Trophoblast cell (in vitro differentiated cells and primary cell): ENCODE measurements around the gene ADCY2.

ENCODE experiments used
- DNase-seq, 2 donors: peaks; one replicate each; pipeline ENCODE4 v3.0.0-alpha.2; 2016
- H2AFZ ChIP-seq: 2 replicates; pipeline ENCODE4 v1.6.1; 2013; ENCODE audit warnings: low read length, moderate library complexity, mild to moderate bottlenecking; ENCODE audit not compliant: insufficient read depth, poor library complexity
- H2AK5ac ChIP-seq: 2 replicates; pipeline ENCODE4 v1.6.1; 2013; ENCODE audit warnings: mild to moderate bottlenecking, low read length
- H2BK120ac ChIP-seq: 2 replicates; pipeline ENCODE4 v1.6.1; 2013; ENCODE audit warnings: low read length, mild to moderate bottlenecking, moderate library complexity; ENCODE audit not compliant: insufficient read depth, poor library complexity
- H2BK12ac ChIP-seq: 2 replicates; pipeline ENCODE4 v1.6.1; 2013; ENCODE audit warnings: mild to moderate bottlenecking, low read length, moderate library complexity
- H2BK5ac ChIP-seq: 2 replicates; pipeline ENCODE4 v1.6.1; 2013; ENCODE audit warnings: low read length, low read depth, moderate library complexity, mild to moderate bottlenecking; ENCODE audit not compliant: poor library complexity
- H3K14ac ChIP-seq: 2 replicates; pipeline ENCODE4 v1.6.1; 2013; ENCODE audit warnings: mild to moderate bottlenecking, low read length
- H3K18ac ChIP-seq: 2 replicates; pipeline ENCODE4 v1.6.1; 2013; ENCODE audit warnings: mild to moderate bottlenecking, low read length
- H3K23ac ChIP-seq: 2 replicates; pipeline ENCODE4 v1.6.1; 2013; ENCODE audit warnings: low read length
- H3K27ac ChIP-seq: 2 replicates; pipeline ENCODE4 v1.5.1; 2013; ENCODE audit warnings: low read depth, mild to moderate bottlenecking, inconsistent platforms, low read length, moderate library complexity
- H3K27me3 ChIP-seq: 2 replicates; pipeline ENCODE4 v1.6.1; 2013; ENCODE audit warnings: inconsistent platforms, mild to moderate bottlenecking, low read length, moderate library complexity; ENCODE audit not compliant: insufficient read depth
- H3K36me3 ChIP-seq, 2 experiments: 1 replicate in 1 of 2; 2 replicates in 1 of 2; pipeline ENCODE4 v1.6.1; 2013; ENCODE audit warnings: low read length in 2 of 2, mild to moderate bottlenecking in 2 of 2, moderate library complexity in 1 of 2; ENCODE audit not compliant: insufficient read depth in 2 of 2, control insufficient read depth in 1 of 2
- H3K4ac ChIP-seq: 2 replicates; pipeline ENCODE4 v1.6.1; 2013; ENCODE audit warnings: low read depth, mild to moderate bottlenecking, low read length, moderate library complexity
- H3K4me1 ChIP-seq, 2 experiments: 1 replicate in 1 of 2; 2 replicates in 1 of 2; pipeline ENCODE4 v1.6.1; 2013; ENCODE audit warnings: low read length in 2 of 2, mild to moderate bottlenecking in 2 of 2, moderate library complexity in 1 of 2; ENCODE audit not compliant: insufficient read depth in 2 of 2, control insufficient read depth in 1 of 2
- H3K4me2 ChIP-seq: 2 replicates; pipeline ENCODE4 v1.6.1; 2013; ENCODE audit warnings: inconsistent platforms, mild to moderate bottlenecking, low read length, moderate library complexity
- H3K4me3 ChIP-seq: 2 replicates; pipeline ENCODE4 v1.5.1; 2013; ENCODE audit warnings: mild to moderate bottlenecking, low read depth, low read length, inconsistent platforms
- H3K79me1 ChIP-seq: one replicate; pipeline ENCODE4 v1.6.1; 2013; ENCODE audit warnings: low read length
- H3K79me2 ChIP-seq: 2 replicates; pipeline ENCODE4 v1.6.1; 2013; ENCODE audit warnings: low read length, mild to moderate bottlenecking; ENCODE audit not compliant: control insufficient read depth, insufficient read depth, poor library complexity
- H3K9ac ChIP-seq: 2 replicates; pipeline ENCODE4 v1.6.1; 2013; ENCODE audit warnings: mild to moderate bottlenecking, low read length
- H3K9me3 ChIP-seq: 2 replicates; pipeline ENCODE4 v1.6.1; 2013; ENCODE audit warnings: low read depth, mild to moderate bottlenecking, control low read depth, inconsistent platforms, low read length; ENCODE audit not compliant: insufficient read depth
- H4K12ac ChIP-seq: 2 replicates; pipeline ENCODE4 v1.6.1; 2013; ENCODE audit warnings: low read depth, mild to moderate bottlenecking, low read length, moderate library complexity
- H4K8ac ChIP-seq: 2 replicates; pipeline ENCODE4 v1.6.1; 2013; ENCODE audit warnings: low read depth, mild to moderate bottlenecking, low read length, moderate library complexity
- H4K91ac ChIP-seq: one replicate; pipeline ENCODE4 v1.6.1; 2013; ENCODE audit warnings: low read depth, mild to moderate bottlenecking, low read length, moderate library complexity
- WGBS: extraction: QIAGEN DNeasy Blood & Tissue Kit; methylation state at CpG from one replicate; pipeline ENCODE4 v1.1.7; 2013; ENCODE audit warnings: missing lambda C conversion rate; ENCODE audit not compliant: insufficient read length, insufficient coverage; ENCODE audit errors: extremely low coverage; 5-methylcytosine and 5-hydroxymethylcytosine counted together

ADCY2 gene

DNA sequence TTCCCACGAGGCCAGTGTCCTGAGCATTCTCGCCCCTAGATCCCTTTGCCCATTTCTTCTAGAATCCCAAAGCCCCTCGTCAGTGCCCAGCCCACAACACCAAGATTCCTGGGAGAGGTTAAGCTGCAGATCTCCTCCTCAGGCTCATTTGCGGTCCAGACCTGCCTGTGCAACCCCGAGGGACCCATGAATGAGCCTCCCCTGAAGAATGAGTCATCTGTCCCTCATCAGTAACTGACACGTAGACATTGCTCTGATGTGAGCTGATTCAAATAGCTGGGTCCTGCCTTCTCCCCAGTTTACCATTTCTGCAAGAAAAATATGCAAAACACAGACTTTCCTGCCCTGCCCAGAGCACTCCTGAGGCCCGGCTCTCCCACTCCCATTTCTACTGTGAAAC lies 92.8 kb downstream of the ADCY2 start:
- H2AK5ac ChIP-seq = no peak overlapping the region
- H3K79me2 ChIP-seq = no peaks in the 10 kb centered on the region
- H2BK12ac ChIP-seq = no peak overlapping the region
- WGBS = no CpG with 5 or more reads among the region's 7 CpGs
- no peak overlapping the region for H4K91ac ChIP-seq
- no peak overlapping the region for H2BK5ac ChIP-seq
- no peaks in the 10 kb centered on the region for H3K4me1 ChIP-seq
- H3K4me3 ChIP-seq = no peak overlapping the region
- no peak overlapping the region for H3K4me2 ChIP-seq
- no peak overlapping the region for H3K23ac ChIP-seq
- no peak overlapping the region for H4K12ac ChIP-seq
- H3K18ac ChIP-seq = no peak overlapping the region
- no peaks in the 10 kb centered on the region for H3K27me3 ChIP-seq
- H3K36me3 ChIP-seq = no peaks in the 10 kb centered on the region
- H3K79me1 ChIP-seq = no peaks in the 10 kb centered on the region
- no peak overlapping the region for H3K27ac ChIP-seq
- no peak for DNase-seq
- H2AFZ ChIP-seq = no peak overlapping the region
- H2BK120ac ChIP-seq = no peak overlapping the region
- no peak overlapping the region for H4K8ac ChIP-seq
- H3K14ac ChIP-seq = no peak overlapping the region
- no peak overlapping the region for H3K4ac ChIP-seq
- H3K9me3 ChIP-seq = peaks cover 2% of the 10 kb centered on the region
- no peak overlapping the region for H3K9ac ChIP-seq

DNA sequence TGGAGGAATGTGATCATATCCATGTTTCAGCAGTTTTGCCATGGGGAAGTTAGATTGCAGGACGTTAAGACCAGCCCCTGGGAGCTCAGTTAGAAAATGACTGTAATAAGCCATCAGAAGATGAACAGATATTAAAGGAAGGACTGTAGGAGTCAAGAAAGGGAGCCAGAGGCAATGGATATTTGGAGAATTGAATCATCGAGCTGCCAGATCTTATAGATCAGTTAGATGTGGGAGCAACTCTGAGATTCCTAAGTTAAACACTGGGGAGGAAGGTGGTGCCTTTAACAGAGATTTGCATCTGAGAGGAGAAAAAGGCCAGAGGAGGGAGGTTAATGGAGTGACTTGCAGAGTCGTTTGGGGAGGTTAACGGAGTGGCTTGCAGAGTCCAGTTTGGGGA lies 96.4 kb downstream of the ADCY2 start:
- Histone ChIP-seq H3K9ac (no peak overlapping the region), H2AK5ac (no peak overlapping the region), H2BK5ac (no peak overlapping the region), H3K79me1 (no peaks in the 10 kb centered on the region), H2BK12ac (no peak overlapping the region), H3K79me2 (no peaks in the 10 kb centered on the region), H3K18ac (no peak overlapping the region), H3K4me3 (no peak overlapping the region), H3K9me3 (peaks cover 2% of the 10 kb centered on the region), H3K4ac (no peak overlapping the region), H3K27me3 (no peaks in the 10 kb centered on the region), H2BK120ac (no peak overlapping the region), H4K12ac (no peak overlapping the region), H4K91ac (no peak overlapping the region), H3K4me1 (no peaks in the 10 kb centered on the region), H3K23ac (no peak overlapping the region), H3K36me3 (no peaks in the 10 kb centered on the region), H4K8ac (no peak overlapping the region), H3K4me2 (no peak overlapping the region), H2AFZ (no peak overlapping the region), H3K27ac (no peak overlapping the region), H3K14ac (no peak overlapping the region)
- DNase-seq = peak; percentile 7 to 51
- WGBS = no CpG with 5 or more reads among the region's 4 CpGs

DNA sequence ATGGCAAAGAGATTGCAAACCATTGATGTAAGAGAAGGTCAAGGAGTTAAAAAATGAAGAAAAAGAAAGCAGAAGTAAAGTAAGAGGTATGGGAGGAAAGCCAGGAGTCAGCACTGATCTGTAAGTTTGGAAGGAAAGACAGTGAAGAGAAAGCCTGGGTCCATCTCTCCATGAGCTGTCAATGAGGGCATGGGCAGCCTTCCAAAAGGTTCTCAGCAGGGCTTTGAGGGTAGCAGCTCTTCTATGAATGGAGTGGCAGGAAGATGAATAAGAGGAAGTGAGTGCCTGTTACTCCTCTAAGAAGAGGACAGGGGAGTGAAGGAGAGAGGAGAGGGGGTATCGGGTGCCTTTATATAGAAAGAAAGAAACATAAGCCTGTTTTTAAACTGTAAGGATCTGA lies 97.1 kb downstream of the ADCY2 start:
- Histone ChIP-seq H3K36me3 (no peaks in the 10 kb centered on the region), H3K9ac (no peak overlapping the region), H2AK5ac (no peak overlapping the region), H3K79me2 (no peaks in the 10 kb centered on the region), H3K18ac (no peak overlapping the region), H3K4ac (no peak overlapping the region), H3K79me1 (no peaks in the 10 kb centered on the region), H3K9me3 (peaks cover 2% of the 10 kb centered on the region), H3K4me1 (no peaks in the 10 kb centered on the region), H2BK5ac (no peak overlapping the region), H3K23ac (no peak overlapping the region), H2BK120ac (no peak overlapping the region), H3K4me2 (no peak overlapping the region), H3K27ac (no peak overlapping the region), H3K27me3 (no peaks in the 10 kb centered on the region), H4K91ac (no peak overlapping the region), H4K12ac (no peak overlapping the region), H2AFZ (no peak overlapping the region), H2BK12ac (no peak overlapping the region), H4K8ac (no peak overlapping the region), H3K14ac (no peak overlapping the region), H3K4me3 (no peak overlapping the region)
- no CpG with 5 or more reads among the region's 1 CpG for WGBS
- no peak for DNase-seq

DNA sequence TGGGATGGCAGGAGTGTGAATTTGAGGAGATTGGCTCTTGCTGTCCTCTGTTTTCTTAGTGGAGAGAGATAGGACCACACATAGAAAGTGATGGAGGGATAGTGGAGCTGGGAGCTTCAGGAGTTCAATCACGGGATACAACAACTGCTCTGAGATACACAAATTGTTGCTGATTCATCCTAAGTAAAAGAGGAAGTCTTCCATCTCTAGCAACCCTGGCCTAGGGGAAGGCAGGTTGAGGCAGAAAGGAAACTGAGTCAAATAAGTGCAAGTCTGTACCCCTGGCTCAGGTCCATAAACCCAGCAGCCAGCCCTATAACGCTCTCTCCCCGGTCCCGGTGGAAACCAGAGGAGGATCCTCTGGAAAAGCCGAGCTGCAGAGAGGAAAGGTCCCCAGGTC lies 97.7 kb downstream of the ADCY2 start:
- H3K9me3 ChIP-seq = peaks cover 2% of the 10 kb centered on the region
- no peak overlapping the region for H3K27ac ChIP-seq
- H3K27me3 ChIP-seq = no peaks in the 10 kb centered on the region
- no peaks in the 10 kb centered on the region for H3K79me2 ChIP-seq
- no peak overlapping the region for H3K18ac ChIP-seq
- H2BK5ac ChIP-seq = no peak overlapping the region
- no peak overlapping the region for H3K14ac ChIP-seq
- H4K8ac ChIP-seq = no peak overlapping the region
- H3K4me1 ChIP-seq = no peaks in the 10 kb centered on the region
- no peak overlapping the region for H2BK120ac ChIP-seq
- H3K4me3 ChIP-seq = no peak overlapping the region
- no peak overlapping the region for H4K12ac ChIP-seq
- no peak overlapping the region for H2AFZ ChIP-seq
- no peak overlapping the region for H2AK5ac ChIP-seq
- no peak for DNase-seq
- no peaks in the 10 kb centered on the region for H3K79me1 ChIP-seq
- no peak overlapping the region for H4K91ac ChIP-seq
- H2BK12ac ChIP-seq = no peak overlapping the region
- H3K4ac ChIP-seq = no peak overlapping the region
- H3K4me2 ChIP-seq = no peak overlapping the region
- WGBS = no CpG with 5 or more reads among the region's 5 CpGs
- H3K23ac ChIP-seq = no peak overlapping the region
- H3K9ac ChIP-seq = no peak overlapping the region
- no peaks in the 10 kb centered on the region for H3K36me3 ChIP-seq
